Activated CD4-positive, alpha-beta T cell treated with anti-CD3 and anti-CD28 coated beads for 24 hours (primary cell): ENCODE data around the gene NBEAL1.
A peak's percentile ranks its signal among the peaks of the same experiment; 100 is the strongest.
"Not testable (repeated sequence)": the region's sequence is repeated elsewhere in the genome, so short reads cannot be mapped to it uniquely, and the experiment has no call there.

Experiments
- DNase-seq, 2 donors: peaks; one replicate each; pipeline ENCODE4 v3.0.0-alpha.2; 2020; ENCODE audit warnings: low read depth in 2 of 2

The NBEAL1 gene

DNA sequence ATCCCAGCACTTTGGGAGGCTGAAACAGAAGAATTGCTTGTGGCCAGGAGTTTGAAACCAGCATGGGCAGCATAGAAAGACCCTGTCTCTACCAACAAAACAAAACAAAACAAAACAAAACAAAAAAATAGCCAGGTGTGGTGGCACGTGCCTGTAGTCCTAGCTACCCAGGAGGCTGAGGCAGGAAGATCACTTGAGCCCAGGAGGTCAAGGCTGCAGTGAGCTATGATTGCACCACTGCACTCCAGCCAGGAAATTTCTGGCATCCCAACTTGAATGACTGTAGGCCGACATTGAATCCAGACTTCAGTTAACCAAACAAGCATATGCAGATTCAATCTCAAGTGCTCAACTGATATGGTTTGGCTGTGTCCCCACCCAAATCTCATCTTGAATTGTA lies 215.0 kb downstream of the NBEAL1 start:
- DNase-seq = not testable (repeated sequence)

DNA sequence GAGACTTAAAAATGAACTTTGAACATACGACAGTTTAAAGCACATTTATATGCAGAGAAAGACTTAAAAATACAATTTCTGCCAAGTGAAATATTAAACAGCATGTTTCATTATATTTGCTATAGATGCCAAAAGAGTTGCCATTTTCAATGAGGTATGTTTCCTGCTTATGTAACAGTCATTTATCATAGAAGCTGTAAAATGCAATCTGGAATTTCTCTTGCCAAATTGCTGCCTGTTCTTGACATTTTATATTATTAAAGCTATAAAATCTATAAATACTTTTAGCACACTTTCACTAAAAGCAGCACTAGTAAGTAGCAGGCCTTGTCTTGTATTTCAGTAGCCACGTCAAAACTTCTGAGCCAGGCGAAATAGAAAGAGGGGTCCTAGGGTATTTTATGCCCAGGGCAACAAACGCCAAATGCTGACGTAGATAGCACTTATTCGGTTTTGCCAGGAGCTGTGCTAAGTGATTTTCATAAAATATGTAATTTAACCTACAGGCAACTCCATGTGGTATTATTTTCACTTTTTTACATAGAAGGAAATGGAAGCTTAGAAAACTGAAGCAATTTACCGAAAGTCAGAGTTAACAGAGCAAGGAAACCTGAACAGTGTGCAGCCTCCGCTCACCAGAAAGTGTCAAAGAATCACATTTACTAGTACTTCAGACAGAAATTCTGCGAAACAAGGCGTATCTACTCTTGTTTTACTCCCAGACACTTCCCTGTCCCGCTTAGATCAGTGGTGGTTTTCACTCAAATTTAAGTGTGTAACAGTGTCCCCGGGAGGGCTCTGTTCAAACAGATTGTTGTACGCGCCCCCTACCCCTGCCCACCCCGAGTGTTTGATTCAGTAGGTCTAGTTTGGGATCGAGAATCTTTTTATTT lies 222.9 kb downstream of the NBEAL1 start:
- no peak for DNase-seq

DNA sequence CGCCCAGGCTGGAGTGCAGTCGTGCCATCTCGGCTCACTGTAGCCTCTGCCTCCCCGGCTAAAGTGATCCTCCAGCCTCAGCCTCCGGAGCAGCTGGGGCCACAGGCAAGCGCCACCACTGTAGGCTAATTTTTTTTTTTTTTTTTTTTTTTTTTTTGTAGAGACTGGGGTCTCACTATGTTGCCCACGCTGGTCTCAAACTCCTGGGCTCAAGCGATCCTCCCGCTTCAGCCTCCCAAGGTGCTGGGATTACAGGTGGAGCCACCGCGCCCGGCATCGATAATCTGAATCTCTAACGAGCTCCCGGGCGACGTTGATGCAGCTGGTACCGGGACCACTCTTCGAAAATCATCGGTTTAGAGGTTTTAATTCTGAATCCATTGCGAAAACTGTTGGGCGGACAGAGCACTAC lies 223.6 kb downstream of the NBEAL1 start:
- DNase-seq = no peak

DNA sequence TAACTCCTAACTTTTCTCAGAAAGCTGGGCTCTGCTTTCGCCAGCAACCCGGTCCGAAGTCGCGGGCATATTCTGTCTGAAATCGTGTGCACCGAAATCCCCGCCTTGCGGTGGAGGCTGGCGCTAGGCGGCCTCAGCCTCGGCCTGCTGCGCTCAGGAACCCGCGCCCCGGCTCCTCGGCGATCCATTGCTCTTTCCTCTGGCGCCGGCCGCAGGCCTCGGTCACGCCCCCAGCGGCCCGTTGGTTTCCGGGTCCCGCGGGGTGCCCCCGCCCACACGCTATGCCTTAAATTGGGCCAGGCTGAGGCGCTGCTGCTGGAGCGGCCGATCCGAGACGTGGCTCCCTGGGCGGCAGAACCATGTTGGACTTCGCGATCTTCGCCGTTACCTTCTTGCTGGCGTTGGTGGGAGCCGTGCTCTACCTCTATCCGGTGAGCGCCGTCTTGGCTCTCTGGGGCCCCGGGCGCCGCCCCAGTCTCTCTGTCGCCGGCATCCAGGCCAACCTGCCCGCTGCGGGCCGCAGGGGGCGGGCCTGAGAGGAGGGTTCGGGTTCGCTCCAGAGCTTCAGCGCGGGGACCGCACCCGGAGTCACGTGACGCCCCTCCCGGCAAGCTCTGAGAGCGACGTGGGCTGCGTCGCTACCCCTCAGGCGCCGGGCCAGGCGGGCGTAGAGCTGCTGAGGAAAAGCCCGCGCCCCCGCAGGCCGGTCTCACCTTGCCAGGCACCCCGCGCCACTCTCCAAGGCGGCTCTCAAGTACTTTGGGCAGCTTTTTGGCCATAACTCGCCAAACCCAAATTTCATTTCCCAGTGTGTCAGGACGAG lies 224.2 kb downstream of the NBEAL1 start, which contains the start of gene CYP20A1:
Gene CYP20A1, plus strand, starts transcription at position 315 of the 823 bp plus-strand sequence. Its CDS starts 45 bp downstream, at position 360.
- DNase-seq = peak; percentile 95

DNA sequence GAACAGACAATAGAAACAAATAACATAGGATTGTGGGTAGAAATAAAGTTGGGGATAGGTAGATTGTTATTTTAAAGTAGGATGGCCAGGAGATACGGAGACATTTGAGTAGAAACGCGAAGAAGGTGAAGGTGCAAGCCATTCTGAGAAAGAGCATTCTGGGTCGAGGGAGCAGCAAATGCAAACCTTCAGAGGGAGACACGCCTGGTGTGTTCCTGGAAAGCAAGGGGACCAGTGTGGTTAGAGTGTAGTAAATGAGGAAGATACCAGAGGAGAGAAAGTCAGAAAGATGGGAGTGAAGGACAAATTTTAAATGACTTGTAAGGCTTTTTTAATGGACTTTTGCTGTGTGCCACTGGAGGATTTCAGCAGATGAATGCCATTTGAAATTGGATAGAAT lies 225.8 kb downstream of the NBEAL1 start:
- no peak for DNase-seq

DNA sequence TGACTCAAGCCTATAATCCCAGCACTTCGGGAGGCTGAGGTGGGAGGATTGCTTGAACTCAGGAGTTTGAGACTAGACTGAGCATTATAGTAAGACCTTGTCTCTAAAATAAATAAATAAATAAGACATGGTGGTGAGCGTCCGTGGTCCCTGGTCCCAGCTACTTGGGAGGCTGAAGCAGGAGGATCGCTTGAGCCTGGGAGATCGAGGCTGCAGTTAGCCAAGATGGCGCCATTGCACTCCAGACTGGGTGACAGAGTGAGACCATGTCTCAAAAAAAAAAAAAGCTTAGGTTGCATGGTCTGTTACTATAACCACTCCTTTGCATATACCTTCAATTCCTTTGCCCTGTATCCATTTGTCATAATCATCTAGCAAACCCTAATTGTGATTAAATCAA lies 227.8 kb downstream of the NBEAL1 start:
- no peak for DNase-seq

DNA sequence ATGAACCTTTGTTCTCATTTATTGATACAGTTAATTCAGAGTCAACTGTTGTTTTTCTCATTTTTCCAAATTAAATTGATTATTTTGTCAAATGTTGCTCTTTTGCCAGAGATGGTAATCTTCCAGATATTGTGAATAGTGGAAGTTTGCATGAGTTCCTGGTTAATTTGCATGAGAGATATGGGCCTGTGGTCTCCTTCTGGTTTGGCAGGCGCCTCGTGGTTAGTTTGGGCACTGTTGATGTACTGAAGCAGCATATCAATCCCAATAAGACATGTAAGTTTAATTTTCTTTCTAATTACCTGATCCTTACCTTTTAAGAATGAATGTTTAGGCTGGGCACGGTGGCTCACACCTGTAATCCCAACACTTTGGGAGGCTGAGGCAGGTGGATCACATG lies 232.0 kb downstream of the NBEAL1 start:
- DNase-seq = no peak

DNA sequence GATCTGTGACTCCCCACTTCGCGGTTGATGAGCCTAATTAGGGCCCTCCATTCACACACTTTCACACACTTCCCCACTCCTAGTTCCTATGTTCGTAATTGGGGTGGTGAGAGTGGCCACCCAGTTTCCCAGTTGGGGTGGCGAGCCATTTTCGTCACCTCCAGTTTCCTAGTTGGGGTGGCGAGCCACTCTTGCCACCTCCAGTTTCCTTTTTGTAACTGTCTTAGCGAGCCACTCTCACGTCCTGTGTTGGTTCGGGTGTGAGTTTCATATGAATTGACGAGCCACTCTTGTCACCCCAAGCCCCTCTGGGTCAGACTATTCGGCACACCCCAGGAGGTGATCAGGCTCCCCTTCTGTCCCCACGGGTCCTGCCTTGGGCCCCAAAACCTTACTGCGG lies 238.1 kb downstream of the NBEAL1 start:
- no peak for DNase-seq

DNA sequence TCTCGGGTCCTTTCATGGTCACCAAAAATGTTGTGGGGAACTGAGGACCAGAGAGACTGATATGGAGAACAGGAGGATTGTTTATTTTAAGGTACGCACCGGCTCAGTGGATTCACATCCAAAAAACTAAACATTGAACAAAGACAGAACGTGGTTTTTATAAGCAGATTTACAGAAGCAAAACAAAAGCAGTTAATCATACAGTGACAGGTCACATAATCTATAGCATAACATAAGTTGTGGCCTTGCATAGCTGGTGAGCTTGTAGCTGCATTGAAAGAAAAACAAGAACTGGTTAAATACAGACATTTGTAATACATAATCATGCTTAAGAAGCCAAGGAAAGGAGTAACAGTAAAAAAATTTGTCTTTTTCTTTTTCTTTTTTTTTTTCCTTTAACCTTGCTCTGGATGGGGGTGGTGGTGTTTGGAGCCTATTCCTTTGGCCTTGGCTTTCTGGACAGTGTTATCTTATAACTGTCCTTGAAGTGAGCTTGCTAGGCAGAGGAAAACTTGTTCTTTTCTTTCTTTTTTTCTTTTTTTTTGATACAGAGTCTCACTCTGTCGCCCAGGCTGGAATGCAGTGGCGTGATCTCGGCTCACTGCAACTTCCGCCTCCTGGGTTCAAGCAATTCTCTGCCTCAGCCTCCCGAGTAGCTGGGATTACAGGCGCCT lies 238.9 kb downstream of the NBEAL1 start:
- not testable (repeated sequence) for DNase-seq

DNA sequence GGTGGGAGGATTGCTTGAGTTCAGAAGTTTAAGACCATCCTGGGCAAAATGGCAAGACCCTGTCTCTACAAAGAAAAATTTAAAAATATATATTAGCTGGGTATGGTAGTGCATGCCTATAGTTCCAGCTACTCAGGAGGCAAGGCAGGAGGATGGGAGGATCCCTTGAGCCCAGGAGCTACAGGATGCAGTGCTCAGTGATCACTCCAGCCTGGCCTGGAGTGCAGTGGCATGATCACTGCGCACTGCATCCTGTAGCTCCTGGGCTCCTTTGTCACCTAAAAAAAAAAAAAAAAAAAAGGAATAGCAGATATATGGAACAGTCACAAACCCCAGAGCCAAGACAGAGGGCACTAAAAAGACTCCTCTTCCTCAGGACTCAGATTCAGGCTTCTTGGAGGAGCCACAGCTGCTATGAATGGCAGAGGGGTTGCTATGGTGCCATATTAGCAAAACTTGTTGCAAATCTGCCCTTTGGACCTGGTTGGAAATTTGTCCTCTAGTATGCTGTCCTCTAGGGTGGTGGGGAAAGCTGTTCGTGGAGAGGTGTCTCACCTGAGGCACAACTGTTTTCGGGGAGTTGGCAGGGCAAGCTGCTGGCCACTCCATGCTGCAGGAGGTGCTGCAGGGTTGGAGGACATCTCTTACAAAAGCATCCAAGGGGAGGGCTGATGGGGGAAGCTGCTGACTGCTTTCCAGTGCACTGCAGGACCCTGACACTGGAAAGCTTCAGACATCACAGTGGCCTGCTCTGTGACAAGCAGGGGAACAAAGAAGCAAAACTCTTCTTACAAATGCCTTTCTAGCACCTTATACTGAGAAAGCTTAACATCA lies 246.9 kb downstream of the NBEAL1 start:
- DNase-seq = no peak
